ENCODE results near the gene IL10RB.

Gene IL10RB

GRCh38 chr21:33332143-33332542, 66.0 kb downstream of the IL10RB start:
- DNase-seq (ENCODE audit: low read depth) = no peak

DNA sequence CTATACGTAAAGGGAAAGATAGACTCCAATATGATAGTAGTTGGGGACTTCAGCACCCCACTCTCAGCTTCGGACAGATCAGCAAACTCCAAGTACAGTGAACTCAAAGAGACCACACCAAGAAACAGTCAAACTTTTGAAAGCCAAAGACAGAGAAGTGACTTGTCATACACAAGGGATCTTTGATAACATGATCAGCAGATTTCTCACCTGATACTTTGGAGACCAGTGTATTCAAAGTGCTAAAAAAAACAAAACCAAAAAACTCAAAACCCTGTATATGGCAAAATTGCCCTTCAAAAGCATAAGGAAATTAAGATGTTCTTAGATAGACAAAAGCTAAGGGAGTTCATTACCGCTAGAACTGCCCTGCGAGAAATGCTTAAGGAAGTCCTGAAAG, 68.0 kb downstream of the IL10RB start:
- DNase-seq (ENCODE audit: low read depth) = no peak

DNA sequence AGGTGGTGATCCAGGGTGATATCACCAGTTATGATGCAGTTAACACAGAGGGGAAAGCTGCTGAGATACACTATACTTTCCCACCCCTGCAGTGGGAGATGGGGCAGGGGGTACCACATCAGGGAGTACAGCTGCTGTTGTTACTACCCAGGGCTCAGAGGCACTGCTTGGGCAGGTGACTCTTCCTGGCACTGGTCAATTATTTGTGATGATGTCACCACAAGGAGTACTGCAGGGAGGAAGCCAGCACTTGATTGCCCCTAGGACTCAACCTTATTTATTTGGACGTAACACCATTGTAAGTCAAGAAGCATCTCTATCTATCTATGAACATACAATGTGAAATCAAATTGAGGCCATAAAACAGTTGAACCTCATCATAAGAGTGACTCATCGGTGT, 68.7 kb downstream of the IL10RB start:
- no peak for DNase-seq (ENCODE audit: low read depth)

GRCh38 chr21:33339135-33339534, 73.0 kb downstream of the IL10RB start:
- DNase-seq (ENCODE audit: low read depth) = no peak

DNA sequence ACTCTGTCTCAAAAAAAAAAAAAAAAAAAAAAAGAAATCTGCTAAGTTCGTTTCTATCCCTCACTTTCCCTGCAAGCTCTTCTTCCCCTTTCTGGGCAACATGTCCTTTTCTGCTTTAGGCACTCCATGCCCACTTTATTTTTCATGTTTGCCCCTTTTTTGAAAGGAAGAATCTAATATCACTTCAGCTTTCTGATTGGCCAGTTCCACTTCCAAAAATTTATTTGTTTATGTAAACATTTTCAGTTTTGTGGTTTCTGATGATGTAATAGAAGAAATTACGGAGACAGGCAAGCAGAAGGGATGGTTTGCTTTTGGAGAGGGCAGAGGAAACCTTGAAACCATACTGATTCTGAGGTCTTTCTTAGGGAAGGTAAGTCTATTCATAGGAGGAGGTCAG, 73.8 kb downstream of the IL10RB start:
- DNase-seq (ENCODE audit: low read depth) = no peak

- DNase-seq (ENCODE audit: low read depth) = no peak
Observed at GRCh38 chr21:33345751-33346238, 79.6 kb downstream of the IL10RB start.

Data from activated gamma-delta T cell treated with anti-CD3 and anti-CD28 coated beads, Interleukin-2, amount 50 U/mL, for 16 hours (primary cell).